GM18870 (cell line): ENCODE results near the gene WFDC10A.
"Not testable (repeated sequence)": the region's sequence is repeated elsewhere in the genome, so short reads cannot be mapped to it uniquely, and the experiment has no call there.

Source experiments
- ATAC-seq: cut with Tn5 transposase; IDR thresholded peaks from one replicate; pipeline ENCODE4 v1.9.1; 2021; ENCODE audit warnings: moderate library complexity; ENCODE audit not compliant: unreplicated experiment

Gene WFDC10A

GRCh38 chr20:45629496-45630100, at the start of gene WFDC10A:
Gene WFDC10A, plus strand, starts transcription at chr20:45629739. Its CDS starts 75 bp downstream, at chr20:45629814.
- ATAC-seq: no peak

- ATAC-seq: no peak
Measured at GRCh38 chr20:45581702-45582101, 47.8 kb upstream of the WFDC10A start.

- no peak for ATAC-seq
Measured at GRCh38 chr20:45583502-45583901, 46.0 kb upstream of the WFDC10A start.

GRCh38 chr20:45584294-45584693, 45.2 kb upstream of the WFDC10A start:
- not testable (repeated sequence) for ATAC-seq

GRCh38 chr20:45585986-45586385, 43.6 kb upstream of the WFDC10A start:
- ATAC-seq: not testable (repeated sequence)

- ATAC-seq: no peak
Measured at GRCh38 chr20:45588800-45589199, 40.7 kb upstream of the WFDC10A start.

GRCh38 chr20:45589725-45590124, 39.8 kb upstream of the WFDC10A start:
- no peak for ATAC-seq

GRCh38 chr20:45592574-45593189, 36.9 kb upstream of the WFDC10A start:
- ATAC-seq: no peak

- ATAC-seq: no peak
Measured at GRCh38 chr20:45593498-45593897, 36.0 kb upstream of the WFDC10A start.

GRCh38 chr20:45595235-45595634, 34.3 kb upstream of the WFDC10A start:
- ATAC-seq: no peak

GRCh38 chr20:45607810-45608209, 21.7 kb upstream of the WFDC10A start:
- no peak for ATAC-seq

- no peak for ATAC-seq
Measured at GRCh38 chr20:45611054-45611453, 18.5 kb upstream of the WFDC10A start.

- no peak for ATAC-seq
Measured at GRCh38 chr20:45612314-45612713, 17.2 kb upstream of the WFDC10A start.

- no peak for ATAC-seq
Measured at GRCh38 chr20:45617591-45617990, 11.9 kb upstream of the WFDC10A start.

- ATAC-seq: no peak
Measured at GRCh38 chr20:45621593-45621992, 7.9 kb upstream of the WFDC10A start.

- no peak for ATAC-seq
Measured at GRCh38 chr20:45626540-45626939, 3.0 kb upstream of the WFDC10A start.

GRCh38 chr20:45630371-45630770, 832 bp downstream of the WFDC10A start:
- no peak for ATAC-seq

GRCh38 chr20:45631184-45631583, 1.6 kb downstream of the WFDC10A start, which contains the start of gene WFDC9:
Gene WFDC9, minus strand, starts transcription at chr20:45631284. Its CDS starts 21,103 bp downstream, at chr20:45610181.
- no peak for ATAC-seq

- no peak for ATAC-seq
Measured at GRCh38 chr20:45636513-45636912, 7.0 kb downstream of the WFDC10A start.

- ATAC-seq: no peak
Measured at GRCh38 chr20:45639687-45640086, 10.1 kb downstream of the WFDC10A start.

- not testable (repeated sequence) for ATAC-seq
Measured at GRCh38 chr20:45641076-45641475, 11.5 kb downstream of the WFDC10A start.

GRCh38 chr20:45645869-45646268, 16.3 kb downstream of the WFDC10A start:
- not testable (repeated sequence) for ATAC-seq

GRCh38 chr20:45646875-45647274, 17.3 kb downstream of the WFDC10A start:
- no peak for ATAC-seq
